ENCODE measurements around the gene IL1RN. TPM values are rescaled to one million over a fixed set of nuclear protein-coding genes. Genes with fewer than 3 reads are reported as not detected.

IL1RN gene
- total and polyA plus RNA-seq, 2 of the 13 experiments (the other 11 are each of a cell fraction or from before 2014, with no cell fraction given): 21.2 to 101 TPM

GRCh38 chr2:113174376-113174750 lies 47.0 kb downstream of the IL1RN start (continued):
- TF ChIP-seq, protein P1, sequence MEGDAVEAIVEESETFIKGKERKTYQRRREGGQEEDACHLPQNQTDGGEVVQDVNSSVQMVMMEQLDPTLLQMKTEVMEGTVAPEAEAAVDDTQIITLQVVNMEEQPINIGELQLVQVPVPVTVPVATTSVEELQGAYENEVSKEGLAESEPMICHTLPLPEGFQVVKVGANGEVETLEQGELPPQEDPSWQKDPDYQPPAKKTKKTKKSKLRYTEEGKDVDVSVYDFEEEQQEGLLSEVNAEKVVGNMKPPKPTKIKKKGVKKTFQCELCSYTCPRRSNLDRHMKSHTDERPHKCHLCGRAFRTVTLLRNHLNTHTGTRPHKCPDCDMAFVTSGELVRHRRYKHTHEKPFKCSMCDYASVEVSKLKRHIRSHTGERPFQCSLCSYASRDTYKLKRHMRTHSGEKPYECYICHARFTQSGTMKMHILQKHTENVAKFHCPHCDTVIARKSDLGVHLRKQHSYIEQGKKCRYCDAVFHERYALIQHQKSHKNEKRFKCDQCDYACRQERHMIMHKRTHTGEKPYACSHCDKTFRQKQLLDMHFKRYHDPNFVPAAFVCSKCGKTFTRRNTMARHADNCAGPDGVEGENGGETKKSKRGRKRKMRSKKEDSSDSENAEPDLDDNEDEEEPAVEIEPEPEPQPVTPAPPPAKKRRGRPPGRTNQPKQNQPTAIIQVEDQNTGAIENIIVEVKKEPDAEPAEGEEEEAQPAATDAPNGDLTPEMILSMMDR (CRISPR knock-in tag; IDR thresholded peaks at IDR 0.05): 0 out of 2 replicates have a peak, but pooled peaks have one; percentile 32
- TF ChIP-seq, protein P2, sequence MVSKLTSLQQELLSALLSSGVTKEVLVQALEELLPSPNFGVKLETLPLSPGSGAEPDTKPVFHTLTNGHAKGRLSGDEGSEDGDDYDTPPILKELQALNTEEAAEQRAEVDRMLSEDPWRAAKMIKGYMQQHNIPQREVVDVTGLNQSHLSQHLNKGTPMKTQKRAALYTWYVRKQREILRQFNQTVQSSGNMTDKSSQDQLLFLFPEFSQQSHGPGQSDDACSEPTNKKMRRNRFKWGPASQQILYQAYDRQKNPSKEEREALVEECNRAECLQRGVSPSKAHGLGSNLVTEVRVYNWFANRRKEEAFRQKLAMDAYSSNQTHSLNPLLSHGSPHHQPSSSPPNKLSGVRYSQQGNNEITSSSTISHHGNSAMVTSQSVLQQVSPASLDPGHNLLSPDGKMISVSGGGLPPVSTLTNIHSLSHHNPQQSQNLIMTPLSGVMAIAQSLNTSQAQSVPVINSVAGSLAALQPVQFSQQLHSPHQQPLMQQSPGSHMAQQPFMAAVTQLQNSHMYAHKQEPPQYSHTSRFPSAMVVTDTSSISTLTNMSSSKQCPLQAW (CRISPR knock-in tag; IDR thresholded peaks at IDR 0.05): 0 out of 2 replicates have a peak, but pooled peaks have one; percentile 40
- no peak for TF ChIP-seq ZNF790 (CRISPR knock-in tag; IDR thresholded peaks at IDR 0.05; ENCODE audit: borderline replicate concordance)
- no peak for TF ChIP-seq HBP1 (CRISPR knock-in tag; IDR thresholded peaks at IDR 0.05; ENCODE audit: low read depth)
- TF ChIP-seq, protein P3, sequence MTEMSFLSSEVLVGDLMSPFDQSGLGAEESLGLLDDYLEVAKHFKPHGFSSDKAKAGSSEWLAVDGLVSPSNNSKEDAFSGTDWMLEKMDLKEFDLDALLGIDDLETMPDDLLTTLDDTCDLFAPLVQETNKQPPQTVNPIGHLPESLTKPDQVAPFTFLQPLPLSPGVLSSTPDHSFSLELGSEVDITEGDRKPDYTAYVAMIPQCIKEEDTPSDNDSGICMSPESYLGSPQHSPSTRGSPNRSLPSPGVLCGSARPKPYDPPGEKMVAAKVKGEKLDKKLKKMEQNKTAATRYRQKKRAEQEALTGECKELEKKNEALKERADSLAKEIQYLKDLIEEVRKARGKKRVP (CRISPR knock-in tag; IDR thresholded peaks at IDR 0.05): no peak
- TF ChIP-seq, protein P4, sequence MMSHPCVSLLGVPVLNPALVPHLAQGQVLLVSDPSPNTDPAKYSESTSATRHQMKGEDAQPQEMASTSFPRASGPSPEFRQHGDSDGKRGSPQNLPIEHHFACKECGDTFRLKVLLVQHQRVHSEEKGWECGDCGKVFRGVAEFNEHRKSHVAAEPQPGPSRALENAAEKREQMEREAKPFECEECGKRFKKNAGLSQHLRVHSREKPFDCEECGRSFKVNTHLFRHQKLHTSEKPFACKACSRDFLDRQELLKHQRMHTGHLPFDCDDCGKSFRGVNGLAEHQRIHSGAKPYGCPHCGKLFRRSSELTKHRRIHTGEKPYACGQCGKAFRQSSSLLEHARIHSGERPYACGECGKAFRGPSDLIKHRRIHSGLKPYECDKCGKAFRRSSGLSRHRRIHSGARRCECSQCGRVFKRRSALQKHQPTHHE (CRISPR knock-in tag; IDR thresholded peaks at IDR 0.05; ENCODE audit: borderline replicate concordance): 0 out of 2 replicates have a peak, but pooled peaks have one; percentile 2
- TF ChIP-seq CEBPB (IDR thresholded peaks at IDR 0.05; ENCODE audit: borderline replicate concordance, low read depth, low read length): no peak
